Esophagus squamous epithelium (tissue), 4 donors: ENCODE measurements around the gene GLIS1.

ENCODE experiments used
- POLR2A ChIP-seq, 4 donors: fragments of 450-650 bp; IDR thresholded peaks; one replicate each; pipeline ENCODE4 v1.6.1; 2017; ENCODE audit warnings: antibody characterized with exemption in 4 of 4, mild to moderate bottlenecking in 4 of 4, moderate library complexity in 3 of 4
- TF ChIP-seq, protein P1 (sequence below), 6 experiments: fragments of 450-650 bp in 4 of 6; fragments of 200-600 bp in 2 of 6; sonication (generic) in 2 of 6; IDR thresholded peaks; one replicate each; pipeline ENCODE4 v1.5.1; 2016 to 2019; ENCODE audit warnings: antibody characterized with exemption in 6 of 6, mild to moderate bottlenecking in 4 of 6, moderate library complexity in 4 of 6

DNA sequence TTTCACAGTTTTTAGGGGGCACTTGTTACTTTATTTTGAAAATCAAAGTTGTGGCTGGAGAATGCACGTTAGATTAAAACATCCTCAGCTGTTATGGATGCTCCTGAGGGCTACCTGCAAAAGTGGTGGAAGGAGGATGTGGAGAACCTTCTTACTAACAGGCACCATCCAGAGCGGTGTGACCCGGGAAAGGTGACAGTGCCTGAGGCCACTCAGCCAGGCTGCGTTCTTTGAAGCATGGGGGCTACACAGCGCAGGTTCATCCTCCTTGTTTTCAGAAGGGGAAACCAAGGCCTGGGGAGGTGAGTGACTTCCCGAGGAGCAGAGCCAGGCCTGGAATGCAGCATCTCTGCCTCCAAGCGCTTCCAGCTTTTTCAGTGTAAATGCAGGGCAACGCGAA, 255.8 kb downstream of the GLIS1 start:
- TF ChIP-seq, protein P1, sequence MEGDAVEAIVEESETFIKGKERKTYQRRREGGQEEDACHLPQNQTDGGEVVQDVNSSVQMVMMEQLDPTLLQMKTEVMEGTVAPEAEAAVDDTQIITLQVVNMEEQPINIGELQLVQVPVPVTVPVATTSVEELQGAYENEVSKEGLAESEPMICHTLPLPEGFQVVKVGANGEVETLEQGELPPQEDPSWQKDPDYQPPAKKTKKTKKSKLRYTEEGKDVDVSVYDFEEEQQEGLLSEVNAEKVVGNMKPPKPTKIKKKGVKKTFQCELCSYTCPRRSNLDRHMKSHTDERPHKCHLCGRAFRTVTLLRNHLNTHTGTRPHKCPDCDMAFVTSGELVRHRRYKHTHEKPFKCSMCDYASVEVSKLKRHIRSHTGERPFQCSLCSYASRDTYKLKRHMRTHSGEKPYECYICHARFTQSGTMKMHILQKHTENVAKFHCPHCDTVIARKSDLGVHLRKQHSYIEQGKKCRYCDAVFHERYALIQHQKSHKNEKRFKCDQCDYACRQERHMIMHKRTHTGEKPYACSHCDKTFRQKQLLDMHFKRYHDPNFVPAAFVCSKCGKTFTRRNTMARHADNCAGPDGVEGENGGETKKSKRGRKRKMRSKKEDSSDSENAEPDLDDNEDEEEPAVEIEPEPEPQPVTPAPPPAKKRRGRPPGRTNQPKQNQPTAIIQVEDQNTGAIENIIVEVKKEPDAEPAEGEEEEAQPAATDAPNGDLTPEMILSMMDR (IDR thresholded peaks at IDR 0.05) = no peak
- TF ChIP-seq POLR2A (IDR thresholded peaks at IDR 0.05) = no peak
